Renal pelvis (tissue), 4 donors: ENCODE data around the gene SCAMP2. TPM values are rescaled to one million over a fixed set of nuclear protein-coding genes. Genes with fewer than 3 reads are reported as not detected.

Source experiments
- DNase-seq: peaks from one replicate; pipeline ENCODE4 v3.0.0-alpha.2; 2013
- polyA plus RNA-seq, 3 donors: library from polyadenylated mRNA; unstranded; fragments of 120-200 nt; gene quantifications; one replicate each; pipeline ENCODE4 v1.2.1, GENCODE V29; 2013; ENCODE audit not compliant: insufficient read length in 3 of 3

Gene SCAMP2
- polyA plus RNA-seq, 3 donors: 75.6 to 77.7 (median 77.3) TPM

DNA sequence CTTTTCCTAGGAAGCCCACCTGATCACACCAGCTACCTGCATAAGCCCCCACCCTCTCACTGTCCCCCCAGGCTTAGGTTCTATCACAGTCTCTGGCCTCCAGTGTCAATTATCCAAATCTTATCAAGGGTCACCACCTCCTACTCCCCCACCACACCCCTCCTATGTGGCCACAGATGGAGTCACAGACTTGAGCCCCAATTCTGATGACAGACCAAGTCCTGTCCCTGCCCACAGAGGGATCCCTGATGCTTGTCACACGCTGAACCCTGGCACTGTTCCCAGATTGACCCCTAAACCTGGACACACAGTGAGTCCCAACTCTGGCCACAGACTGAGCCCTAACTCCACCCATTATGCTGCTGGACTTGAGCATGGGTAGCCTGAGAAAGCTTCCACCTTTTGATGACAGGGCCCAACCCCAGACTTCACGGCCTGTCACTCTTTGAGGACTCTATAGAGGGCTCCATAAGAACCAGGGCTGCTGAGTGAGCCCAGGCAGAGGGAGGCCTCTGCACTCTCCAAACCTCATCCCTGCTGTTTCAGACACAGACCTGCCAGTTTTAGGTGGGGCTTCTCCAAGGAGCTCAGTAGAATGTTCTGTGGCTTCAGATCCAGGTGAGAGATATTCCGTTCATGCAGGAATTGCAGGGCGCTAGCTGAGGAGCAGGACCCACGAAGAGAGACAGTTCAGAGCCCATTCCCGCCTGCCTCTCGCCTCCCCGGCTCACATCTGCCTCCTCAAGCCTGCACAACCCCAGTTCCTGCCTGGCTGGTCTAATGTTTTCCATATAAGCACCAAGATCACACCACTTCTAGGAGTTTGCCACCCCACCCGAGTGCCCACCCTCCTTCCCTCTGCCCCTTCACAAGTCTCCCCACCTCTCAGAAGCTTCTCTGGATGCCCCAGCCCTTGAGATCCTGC is 32.1 kb downstream of the SCAMP2 start:
- no peak for DNase-seq

DNA sequence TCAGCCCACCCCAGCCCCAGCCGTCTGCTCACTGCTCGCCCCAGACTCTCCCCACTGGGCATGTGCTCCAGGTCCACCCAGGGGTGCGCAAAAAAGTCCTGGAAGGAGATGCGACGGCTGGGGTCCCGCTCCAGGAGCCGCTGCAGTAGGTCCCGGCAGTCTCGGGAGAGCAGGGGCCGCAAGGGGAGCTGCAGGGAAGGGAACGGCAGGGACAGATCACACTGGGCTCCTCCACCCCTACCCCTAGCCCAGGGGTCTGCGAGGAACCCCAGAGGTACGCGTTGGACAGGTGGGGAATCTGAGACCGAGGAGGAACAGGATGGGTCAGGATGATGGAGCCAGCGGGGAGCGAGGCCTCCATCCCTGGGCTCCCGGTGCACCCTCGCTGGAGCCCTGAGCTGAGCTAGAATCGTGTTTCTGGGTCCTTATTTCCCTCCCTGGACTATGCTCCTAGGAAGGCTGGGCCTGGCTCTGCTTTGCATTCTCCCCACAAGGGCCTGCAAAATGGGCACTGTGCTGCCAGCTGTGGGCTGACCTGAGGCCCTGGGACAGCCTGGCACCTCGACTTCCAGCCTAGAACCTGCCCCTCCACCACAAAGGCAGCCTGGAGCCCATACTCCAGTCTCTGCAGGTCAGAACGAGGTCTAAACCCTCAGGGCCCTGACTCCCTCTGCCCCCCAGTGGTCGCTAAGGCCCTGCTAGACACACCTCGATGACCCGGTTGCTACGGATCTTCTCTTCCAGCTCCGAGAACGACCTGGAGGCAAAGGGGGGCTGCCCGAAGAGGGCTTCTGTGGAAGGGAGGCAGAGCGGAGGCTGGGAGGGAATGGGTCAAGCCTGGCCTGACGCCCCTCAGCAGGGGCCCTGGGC is 33.4 kb downstream of the SCAMP2 start:
- no peak for DNase-seq

DNA sequence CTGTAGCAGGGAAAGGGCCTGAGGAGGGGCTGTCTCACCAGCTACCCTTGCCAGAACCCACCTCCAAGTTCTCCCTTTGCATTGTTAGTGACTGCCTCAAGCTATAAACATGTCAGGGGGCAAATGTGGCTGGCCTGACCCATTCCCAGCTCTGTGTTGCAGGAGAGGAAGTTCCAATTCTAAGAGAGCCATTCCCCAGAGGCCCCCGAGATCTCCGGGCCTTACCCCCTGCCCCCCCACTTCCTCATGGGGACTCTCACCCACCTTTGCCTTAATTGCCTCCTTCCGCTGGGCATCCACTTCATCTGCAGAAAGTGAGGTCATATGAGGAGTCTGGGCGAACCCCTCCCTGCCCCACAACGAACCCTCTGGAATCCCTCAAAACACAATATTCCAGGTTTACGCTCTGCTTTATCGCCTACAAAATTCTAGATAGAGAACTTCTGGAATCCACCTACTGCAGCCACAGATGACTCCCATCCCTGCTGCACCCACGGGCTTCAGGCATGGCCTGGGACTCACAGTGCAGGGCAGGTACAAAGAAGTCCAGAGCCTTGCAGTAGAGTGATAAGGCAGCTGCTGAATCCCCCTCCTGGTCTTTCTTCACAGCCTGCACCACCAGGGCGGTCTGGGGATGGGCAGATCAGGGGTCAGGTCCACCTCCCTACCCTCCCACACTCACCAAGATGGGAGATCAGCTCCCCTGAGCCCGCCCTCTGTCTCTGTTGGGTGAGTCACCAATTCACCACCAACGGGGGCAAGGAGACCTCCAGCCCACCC is 34.2 kb downstream of the SCAMP2 start:
- DNase-seq: no peak

DNA sequence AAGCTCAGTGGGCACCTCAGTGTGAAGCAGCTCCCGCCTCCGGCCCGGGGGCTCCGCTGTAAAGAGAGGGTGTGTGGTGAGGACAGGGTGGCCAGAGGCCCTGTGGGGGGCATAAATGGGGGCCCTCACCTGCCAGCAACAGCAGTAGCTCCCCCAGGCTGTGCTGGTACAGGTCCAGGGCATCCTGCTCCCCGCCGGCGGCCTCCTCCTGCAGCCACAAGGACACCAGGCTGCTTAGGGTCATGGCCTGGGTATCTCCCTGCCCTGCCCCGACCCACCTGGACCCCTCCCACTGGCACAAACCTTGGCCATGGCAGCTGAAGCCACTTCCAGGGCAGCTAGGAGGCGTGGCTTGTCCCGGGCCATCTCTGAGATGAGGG is 35.0 kb downstream of the SCAMP2 start:
- DNase-seq: no peak

DNA sequence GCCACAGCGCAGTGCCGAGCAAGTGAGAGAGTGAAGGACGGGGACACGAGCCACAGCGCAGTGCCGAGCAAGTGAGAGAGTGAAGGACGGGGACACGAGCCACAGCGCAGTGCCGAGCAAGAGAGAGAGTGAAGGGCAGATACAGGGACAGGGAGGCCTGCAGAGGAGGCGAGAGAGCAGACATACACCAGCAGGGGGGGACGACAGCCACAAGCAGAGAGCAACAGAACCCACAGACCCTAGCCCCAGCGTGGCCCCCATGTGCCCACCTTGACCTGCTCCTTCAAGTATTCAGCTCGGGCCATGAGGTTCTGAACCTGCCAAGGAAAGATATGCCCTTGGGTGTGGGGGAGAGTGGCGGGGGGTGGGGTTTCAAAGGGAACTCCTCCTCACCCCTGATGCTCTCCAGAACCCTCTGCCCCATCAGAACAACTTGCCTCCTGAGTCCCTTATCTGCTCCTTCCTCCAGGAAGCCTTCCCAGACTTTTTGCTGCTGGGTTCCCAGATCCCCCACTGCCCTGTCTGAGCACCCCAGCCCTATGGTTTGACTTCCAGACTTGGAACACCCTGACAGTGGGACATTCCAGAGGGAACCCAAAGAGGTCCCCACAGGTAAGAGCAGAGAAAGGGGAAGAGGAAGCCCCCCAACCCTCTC is 35.6 kb downstream of the SCAMP2 start:
- no peak for DNase-seq

DNA sequence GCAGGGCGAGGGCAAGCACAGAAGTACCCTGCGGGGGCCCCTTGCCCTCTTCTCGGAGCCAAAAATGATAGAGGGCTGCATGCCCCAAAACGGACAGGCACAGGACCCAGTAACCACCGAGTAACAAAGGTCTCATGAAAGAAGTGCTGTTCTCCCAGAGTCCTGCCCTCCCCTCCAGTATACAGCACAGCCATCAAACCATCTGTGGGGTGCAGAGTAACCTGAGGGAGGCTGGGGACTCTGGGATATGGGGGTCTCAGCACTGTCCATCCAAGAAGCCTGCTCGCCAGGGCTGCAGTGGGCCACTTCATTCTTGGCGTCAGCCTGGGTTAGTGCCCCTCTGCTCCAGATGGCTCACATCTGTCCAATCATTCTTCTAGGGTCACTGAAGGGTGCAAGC is 36.3 kb downstream of the SCAMP2 start:
- DNase-seq: no peak

DNA sequence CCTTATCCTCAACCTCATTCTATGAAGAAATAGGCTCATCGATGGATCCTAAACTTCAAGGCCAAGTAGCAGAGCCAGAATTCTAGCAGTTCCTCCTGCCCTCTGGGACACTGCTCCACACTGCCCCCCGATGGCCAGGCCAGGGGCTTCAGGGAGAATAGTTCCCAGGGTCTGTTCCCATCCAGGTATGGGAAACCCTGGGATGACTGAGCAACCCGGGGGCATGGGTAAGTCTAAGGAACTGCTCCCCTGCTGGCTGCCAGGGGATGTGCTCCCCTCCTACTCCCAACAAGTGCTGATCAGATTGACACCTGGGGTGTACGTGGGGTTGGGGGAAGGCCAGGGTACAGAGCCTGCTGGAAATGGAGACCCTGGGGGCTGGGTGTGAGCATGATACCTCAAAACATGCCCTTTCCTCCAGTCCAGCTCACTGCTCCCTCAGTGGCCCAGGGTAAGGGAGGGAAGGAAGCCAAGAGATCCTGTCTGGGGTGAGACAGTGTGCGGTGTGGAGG is 37.8 kb downstream of the SCAMP2 start:
- peak; percentile 34 for DNase-seq

DNA sequence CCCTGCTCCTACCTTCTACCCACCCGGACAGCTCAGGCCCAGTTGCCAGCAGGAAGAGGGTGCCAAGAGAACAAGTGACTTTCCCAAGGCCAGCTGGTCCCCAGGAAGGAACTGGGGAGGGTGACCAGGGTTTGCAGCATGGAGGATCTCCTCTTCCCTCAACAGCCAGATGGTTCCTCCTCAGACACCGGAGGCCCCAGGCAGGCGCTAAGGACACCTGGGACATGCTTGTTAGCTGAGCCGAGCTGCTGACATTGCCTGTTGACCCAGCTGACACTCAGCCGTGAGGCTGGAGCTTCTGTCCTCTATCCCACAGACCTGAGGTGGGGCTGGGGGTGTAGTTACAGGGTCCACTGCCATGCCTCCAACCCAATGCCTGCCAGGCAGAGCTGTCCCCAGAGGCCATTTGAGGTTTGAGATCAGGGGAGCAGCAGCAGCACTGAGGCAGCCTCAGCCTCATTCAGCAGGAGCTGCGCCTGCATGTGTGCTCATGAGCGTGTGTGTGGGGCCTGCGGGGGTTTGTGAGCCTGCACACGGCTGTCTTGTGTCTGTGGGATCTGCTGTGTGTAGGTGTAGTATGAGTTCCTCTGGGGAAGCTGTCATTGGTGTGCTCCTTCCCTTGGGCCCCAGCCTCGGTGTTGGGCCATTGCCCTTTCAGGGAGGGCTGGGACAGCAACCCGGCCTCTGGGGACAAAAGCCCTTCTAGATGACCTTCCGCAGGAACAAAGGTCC is 39.6 kb downstream of the SCAMP2 start:
- DNase-seq: no peak

DNA sequence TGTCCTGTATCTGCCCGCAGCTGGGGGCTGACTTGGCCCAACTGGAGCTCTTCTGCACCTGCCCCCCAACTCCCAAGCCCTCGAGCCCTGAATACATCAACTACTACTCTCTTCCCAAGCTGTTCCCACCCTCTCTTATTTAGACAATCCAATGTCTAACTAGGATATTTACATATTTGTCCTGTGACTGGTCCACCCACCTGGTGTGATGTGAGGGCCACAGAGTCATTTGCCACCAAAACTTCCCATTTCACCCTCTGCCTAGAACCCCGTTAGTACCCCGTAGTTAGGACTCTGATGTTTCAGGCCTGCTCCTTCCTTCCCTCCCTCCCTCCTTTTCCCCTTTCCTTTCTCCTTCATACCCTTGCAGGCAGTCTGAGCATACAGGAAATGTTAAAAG is 40.3 kb downstream of the SCAMP2 start:
- DNase-seq: no peak

DNA sequence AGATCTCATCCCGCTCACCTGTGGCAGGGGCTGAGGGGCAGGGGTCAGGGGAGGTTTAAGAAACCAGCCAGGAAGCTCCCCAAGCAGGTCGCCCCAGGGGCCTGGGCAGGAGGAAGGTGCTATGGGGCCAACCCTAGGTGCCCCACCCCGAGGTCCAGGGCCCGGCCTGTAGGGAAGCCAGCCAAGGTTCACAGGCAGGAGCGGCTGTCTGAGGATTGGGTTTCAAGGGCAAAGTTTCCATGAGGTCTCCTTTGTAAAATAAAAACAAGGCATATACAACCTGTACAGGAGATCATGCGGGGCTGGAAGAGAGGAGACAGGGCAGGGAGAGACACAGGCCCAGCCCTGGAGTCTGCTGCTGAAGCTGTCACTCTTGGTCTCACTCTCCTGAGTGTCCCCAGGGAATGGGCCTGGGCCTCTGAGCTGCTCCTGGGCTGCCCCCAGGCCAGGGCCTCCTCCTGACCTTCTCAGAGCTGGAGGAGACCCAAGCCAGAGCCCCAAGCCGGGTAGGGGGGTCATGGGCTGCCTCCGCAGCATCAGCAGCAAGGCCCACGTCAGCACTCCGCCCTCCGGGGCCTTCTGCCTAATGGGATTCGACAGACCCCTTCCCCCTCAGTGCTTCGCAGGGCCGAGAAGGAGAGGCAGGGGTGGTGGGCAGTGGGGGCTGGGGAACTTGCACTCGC is 41.2 kb downstream of the SCAMP2 start:
- DNase-seq: no peak

DNA sequence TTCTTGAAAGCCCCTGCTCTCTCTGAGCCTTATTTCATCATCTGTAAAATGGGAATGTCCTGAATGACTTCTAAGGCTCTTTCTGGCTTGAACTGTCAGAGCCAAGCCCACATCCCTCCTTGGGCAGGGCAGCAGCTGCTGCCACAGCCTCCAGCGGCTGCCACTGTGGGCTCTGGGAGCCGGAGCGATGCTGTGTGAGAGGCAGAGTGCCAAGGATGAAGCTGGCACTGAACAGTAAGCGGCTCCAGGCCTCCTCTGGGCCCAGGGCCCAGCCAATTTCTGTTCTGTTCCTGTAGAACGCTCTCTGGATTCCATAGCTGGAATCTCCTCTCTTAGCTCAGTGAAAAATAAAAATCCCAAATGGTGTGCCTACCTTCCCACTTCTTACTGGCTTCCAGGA is 42.3 kb downstream of the SCAMP2 start:
- DNase-seq: no peak

DNA sequence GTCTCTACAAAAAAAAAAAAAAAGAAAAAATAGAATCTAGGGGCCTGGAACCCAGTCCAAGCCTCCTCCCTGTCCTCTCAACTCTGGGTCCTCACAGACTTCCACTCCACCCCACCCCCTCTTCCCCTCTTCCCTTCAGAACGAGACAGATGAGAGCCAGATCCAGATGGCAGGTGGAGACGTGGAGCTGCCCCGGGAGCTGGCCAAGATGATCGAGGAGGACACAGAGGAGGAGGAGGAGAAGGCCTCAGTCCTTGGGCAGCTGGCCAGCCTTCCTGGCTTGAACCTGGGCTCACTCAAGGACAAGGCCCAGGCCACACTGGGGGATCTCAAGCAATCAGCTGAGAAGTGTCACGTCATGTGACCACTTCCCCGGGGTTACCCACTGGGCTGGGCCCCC is 43.2 kb downstream of the SCAMP2 start:
- DNase-seq: no peak

DNA sequence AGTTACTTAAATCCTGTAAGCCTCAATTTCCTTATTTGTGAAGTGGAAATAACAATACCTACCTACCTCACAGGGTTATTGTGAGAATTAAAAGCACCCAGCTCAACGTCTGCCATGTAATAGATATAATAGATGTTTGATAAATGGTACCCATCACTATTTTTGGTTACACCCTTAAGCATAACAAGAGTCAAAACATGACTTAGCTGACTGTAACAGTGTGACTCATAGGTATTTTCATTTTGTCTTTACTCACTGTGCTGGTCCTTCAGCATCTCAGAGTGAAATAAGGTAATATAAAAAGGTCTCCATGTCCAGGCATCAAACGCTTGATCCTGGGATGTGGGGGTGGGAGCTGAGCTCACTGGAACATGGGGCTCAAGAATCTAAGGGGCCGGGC is 43.7 kb downstream of the SCAMP2 start:
- no peak for DNase-seq

DNA sequence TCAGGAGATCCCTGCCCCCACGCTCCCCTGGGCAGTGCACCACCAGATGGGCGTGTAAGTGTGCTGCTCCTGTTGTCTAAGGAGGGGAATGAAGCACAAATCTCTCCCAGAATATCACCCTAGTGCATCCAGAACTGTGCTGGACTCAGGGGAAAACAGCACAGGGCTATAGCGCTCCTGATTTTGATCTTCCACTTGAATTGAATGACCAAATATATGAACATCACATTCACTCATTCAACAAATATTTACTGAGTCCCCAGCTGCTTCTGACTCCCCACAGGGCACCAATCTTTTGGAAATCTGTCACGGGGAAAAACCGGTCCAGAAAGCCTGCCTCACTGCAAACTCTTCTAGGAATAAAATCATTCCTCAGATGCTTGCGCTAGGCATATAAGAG is 44.3 kb downstream of the SCAMP2 start:
- no peak for DNase-seq

DNA sequence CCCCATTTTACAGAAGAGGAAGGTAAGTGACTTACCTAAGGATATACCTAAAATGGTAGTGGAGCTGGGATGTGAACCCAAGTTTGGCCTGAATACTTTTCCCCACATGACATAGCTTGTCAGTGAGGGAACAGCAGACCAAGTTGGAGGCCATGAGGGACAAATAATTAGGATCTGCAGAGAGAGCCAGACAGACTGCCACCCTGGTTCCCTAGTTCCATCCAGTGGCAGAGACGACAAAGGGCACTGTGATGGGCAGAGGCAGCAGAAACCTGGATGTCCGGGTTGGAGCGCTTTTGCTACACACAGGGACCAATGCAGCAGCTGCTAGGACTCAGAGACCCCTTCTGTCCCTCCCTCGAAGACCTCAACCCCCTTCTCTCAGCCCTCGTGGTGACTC is 45.6 kb downstream of the SCAMP2 start:
- DNase-seq: no peak

DNA sequence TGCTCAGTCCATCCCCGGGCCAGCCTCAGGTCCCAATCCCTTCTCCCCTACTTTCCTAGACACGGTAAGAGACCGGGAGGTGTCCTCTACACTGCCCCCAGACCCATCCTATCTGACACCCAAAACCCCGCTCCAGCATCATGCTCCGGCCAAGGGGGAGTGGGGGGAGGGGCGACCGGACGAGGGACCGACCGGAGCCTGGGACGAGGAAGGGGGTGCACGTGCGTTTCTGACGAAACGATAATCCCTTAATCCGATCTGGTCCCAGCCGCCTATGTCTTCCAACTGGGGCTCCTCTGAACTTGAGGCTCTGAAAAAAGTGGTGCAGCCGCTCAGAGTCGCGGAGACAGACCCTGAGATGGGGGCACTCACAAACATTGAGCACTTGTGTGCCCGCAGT is 46.2 kb downstream of the SCAMP2 start:
- DNase-seq: no peak

DNA sequence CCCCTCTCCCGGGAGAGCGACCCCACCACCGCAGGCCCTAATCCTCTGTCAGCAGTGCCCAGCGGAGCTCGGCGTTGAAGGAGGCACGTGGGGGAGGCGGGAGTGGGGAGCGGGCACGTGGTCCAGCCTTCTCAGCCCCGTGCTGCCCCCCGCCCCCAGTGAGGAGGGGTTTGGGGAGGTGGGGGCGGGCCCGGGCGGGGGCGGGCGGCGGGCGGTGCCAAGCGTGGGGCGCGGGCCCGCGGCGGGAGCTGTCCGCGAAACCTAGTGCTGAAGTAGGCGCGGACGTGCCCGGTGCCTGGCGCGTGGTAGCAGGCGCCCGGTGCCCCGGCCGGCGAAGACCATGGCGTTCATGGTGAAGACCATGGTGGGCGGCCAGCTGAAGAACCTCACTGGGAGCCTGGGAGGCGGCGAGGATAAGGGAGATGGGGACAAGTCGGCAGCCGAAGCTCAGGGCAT is 46.8 kb downstream of the SCAMP2 start, which contains the start of gene CPLX3:
CPLX3 (plus strand) TSS at position 264 of the 456 bp plus-strand sequence; CDS start at position 341, 77 bp downstream.
- peak; percentile 53 for DNase-seq

DNA sequence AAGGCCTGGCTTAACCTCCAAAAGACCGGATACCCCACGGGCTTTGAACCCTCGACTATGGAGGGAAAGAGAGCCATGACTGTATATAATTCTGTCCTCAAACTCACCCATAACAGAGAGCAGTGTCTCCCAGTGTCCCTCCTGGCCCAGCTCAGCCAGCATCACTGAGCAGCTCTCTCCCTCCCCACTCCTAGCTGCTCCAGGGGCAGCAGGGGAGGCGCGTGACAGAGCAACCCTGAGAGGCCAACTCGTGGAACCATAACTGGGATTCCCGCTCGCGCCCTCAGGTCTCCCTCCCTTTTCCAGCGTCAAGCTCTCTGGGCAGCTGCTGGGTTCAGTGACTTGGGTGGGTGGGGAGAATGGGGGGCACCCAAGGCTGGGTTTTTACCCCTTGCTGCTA is 47.3 kb downstream of the SCAMP2 start:
- DNase-seq: peak; percentile 11

DNA sequence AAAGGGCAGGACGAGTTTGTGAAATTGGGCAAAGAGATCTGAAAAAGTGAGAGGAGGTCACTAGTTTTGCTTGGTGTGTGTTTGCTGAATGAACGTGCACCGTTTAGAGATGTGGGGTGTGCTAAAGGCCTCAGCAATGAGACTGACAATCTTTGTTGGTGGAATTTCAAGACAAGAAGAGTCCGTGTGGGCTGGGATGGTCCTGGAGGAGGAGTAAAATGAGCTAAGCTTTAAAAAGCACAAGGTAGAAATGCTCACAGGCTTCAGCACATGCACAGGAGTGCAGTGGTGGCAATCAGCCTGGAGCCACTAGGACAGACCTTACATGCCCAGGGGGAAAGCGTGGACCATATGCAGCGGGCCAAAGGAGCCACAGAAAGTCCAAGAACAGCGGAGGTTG is 48.2 kb downstream of the SCAMP2 start:
- no peak for DNase-seq

DNA sequence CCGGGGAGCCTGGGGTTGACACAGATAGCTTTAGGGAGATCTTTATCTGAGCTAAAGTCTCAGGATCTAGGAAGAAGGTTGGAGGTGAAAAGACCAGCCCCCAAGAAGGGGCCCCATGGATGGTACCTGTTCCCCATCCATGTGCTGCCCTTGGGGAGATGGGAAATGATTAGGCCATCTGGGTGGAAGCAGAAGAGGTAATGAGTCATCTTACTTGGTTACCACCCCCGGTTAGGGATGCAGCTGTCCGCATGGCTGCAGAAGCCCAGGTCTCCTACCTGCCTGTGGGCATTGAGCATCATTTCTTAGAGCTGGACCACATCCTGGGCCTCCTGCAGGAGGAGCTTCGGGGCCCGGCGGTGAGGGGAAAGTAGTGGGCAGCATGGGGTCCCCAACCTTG is 49.8 kb downstream of the SCAMP2 start:
- DNase-seq: no peak
